Measurements from ENCODE around the gene ZFYVE21.
A peak's percentile ranks its signal among the peaks of the same experiment; 100 is the strongest.

Gene ZFYVE21

DNA sequence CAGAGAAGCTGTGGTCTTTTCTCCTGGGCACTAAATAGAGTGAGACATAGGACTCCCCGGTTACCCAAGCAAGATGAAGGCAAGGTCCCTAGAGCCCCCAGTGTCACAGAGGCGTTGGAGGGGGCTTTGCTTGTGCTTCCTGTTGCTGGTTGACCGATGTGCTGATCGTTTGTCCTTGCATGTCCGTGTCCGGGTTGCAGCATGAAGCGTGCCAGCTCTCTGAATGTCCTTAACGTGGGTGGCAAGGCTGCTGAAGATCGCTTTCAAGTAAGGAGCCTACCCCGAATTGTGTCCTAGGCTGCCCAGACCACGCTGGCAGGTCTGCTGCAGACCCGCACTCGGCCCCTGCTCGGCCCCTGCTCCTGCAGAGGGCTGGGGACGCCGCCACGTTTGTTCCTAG, 23.5 kb upstream of the ZFYVE21 start:
- DNase-seq (ENCODE audit: low spot score): no peak

GRCh38 chr14:103692871-103693270, 22.7 kb upstream of the ZFYVE21 start:
- no peak for DNase-seq (ENCODE audit: low spot score)

GRCh38 chr14:103693515-103693914, 22.1 kb upstream of the ZFYVE21 start:
- peak; percentile 58 for DNase-seq (ENCODE audit: low spot score)

DNA sequence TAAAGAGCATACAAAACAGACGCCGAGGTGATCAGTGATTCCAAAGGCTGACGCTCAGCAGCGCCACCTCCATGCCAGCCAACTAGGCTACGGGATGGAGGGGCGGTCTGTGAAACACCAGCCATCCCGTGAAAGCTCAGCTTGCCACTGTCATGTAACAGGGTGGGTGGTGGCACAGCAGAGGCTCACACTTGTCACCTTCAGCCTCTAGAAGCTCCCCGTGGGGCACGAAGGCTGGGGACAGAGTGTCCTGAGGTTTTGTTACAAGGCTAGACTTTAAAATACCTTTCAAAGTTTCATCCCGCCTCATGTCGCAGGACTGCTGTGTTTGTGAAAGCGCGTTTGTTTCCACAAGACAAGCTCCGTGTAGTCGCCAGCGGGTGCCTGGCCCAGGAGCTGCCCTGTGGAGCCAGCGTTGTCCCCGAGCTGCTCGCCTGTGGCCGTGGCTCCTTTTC, 21.0 kb upstream of the ZFYVE21 start:
- no peak for DNase-seq (ENCODE audit: low spot score)

DNA sequence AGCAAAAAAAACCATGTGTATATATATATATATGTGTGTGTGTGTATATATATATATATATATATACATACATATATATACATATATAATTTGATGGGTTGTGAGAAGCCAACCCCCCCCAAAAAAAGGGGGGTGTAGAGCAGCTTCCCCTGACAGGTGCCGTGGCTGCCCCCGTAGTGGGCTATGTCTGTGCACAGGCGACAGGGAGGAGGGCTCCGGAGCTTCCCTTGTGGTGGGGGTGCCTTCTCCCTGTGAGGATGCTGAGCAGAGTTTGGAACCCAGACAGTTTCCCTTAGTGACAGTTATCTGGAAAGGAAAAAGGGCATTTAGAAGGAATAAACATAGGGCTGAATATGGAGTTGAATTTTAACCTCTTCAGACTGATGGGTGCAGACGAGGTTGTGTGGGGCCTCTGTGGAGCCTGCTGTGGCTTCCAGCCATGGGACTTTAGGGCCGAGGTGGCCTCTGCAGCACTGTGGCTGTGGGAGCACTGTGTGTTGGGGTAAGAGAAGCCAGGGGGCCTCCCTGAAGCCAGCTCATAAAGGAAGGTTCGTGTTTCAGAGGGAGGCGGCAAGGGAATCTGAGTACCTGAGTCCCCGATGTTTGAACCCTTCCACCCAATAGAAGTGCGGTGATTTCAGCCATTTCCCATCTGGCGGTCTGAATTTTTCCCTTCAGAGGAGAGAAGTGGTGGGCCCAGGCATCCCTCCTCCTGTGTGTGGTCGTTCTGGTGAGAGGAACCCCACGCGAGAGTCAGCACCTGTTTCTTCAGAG, 20.1 kb upstream of the ZFYVE21 start:
- DNase-seq (ENCODE audit: low spot score): no peak

DNA sequence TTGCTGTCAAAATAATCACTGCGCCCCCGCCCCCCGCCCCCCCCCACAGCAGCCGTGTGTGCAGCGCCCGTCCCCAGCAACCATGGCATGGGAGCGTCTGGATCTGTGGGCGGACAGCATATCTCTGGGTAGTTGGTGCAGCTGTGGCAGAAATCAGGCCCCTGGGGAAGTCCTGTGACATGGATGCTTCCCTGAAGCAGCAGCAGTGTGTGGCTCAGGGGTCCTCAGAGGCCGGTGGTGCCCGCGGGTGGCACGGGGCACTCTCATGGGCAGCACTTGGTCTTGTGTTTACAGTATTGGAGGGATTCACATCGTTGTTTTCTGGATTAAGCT, 19.6 kb upstream of the ZFYVE21 start:
- no peak for DNase-seq (ENCODE audit: low spot score)

DNA sequence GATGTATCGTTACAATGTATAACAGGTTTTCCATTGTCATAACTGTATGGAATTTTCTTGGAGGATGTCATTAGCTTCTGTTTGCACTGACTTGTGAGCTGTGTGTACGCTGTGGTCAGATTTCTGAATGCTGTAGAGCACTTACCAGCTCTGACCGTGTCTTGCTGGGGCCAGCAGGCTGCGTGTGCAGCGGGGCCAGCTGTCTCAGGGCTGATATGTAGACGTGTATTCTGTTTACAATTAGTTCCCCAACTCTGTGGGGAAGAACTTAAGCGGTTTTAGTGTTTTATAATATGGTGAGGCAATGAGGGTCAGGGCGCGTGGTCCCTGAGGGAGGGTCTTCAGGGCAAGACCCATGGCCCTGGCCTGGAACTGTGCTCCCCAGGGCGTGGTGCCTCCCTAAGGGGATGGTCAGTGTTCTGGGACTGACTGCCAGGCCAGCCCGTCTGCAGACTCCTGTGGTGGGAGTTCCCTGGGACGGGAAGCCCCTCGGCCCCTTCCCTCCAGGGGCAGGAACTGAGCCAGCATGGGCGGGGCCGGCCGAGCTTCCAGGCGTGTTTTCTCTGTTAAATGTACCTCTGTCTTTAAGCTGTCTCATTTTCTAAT, 19.0 kb upstream of the ZFYVE21 start:
- peak; percentile 40 for DNase-seq (ENCODE audit: low spot score)

DNA sequence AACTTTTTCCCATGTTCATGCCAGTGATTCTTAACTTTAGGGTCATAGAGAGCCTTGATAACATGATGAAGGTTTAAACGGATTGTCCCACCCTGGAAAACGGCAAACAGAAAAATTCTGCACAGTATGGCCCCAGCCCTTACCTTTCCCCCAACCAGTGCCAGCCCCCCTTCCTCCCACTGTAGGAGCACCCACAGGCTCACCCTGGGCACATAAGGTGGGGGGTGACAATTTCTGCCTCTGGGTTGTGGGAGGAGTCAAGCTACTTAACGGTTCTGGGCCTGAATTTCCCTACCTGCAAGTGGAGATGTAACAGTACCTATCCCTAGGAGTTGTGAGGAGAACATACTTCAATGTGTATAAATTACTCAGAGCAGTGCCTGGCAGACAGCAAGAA, 18.4 kb upstream of the ZFYVE21 start:
- DNase-seq (ENCODE audit: low spot score): no peak

GRCh38 chr14:103697603-103698379, 17.8 kb upstream of the ZFYVE21 start:
- DNase-seq (ENCODE audit: low spot score): no peak

DNA sequence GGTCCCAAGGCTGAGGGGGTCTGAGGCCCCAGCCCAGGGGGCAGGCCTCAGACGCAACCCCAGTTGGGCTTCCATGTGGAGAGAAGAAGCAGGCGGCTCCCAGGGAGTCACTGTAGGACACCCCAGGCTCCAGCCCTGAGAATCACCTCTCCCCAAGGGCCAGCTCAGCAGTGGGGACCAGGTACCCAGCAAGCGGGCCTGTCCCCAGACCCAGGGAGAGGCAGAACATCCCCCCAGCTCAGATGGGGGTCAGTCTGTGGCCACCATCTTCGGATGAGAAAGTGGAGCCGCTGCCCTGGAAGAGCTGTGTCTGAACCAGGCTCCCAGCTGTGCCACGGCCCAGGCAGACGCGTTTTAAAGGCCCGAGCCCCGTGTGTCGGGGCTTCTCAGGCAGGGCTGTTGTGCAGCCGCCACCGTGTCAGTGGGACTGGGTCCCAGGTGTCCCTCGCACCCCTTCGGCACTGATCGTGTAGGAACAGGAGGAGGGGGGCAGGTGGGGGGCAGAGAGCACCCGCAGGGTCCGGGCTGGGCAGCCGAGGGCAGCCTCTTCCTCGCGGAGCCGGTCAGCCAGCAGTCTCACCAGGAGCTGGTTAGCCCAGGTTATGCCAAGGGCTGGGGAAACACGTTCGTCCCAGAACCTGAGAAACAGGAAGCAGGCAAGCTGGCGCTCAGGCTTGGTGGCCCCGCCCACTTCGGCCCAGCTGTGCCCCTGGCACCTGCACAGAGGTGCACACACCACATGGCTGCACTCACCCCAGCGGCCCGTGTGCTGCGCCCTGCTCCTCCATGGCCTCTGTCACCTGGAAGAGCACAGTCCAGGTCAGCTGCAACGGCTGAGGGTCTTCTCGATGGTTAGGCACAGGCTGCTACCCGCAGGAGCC, 17.0 kb upstream of the ZFYVE21 start:
- DNase-seq (ENCODE audit: low spot score): peak; percentile 58

DNA sequence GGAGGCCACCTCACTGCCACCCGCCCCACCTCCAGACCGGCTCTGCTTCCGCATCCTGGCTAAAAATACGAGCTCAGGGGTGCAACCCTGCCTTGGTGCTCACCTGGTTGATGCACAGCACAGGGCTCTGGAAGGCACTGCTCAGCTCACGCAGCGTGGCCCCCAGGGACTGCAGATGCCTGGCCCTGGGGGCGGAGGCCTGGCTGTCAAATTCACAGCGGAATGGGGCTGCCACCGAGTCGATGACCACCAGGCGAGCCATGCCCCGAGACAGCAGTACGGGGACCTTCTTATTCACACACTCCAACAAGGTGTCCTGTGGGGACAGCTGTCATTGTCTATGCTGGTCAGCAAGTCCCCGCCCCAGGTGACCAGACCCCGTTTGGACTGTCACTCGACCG, 16.3 kb upstream of the ZFYVE21 start:
- no peak for DNase-seq (ENCODE audit: low spot score)

DNA sequence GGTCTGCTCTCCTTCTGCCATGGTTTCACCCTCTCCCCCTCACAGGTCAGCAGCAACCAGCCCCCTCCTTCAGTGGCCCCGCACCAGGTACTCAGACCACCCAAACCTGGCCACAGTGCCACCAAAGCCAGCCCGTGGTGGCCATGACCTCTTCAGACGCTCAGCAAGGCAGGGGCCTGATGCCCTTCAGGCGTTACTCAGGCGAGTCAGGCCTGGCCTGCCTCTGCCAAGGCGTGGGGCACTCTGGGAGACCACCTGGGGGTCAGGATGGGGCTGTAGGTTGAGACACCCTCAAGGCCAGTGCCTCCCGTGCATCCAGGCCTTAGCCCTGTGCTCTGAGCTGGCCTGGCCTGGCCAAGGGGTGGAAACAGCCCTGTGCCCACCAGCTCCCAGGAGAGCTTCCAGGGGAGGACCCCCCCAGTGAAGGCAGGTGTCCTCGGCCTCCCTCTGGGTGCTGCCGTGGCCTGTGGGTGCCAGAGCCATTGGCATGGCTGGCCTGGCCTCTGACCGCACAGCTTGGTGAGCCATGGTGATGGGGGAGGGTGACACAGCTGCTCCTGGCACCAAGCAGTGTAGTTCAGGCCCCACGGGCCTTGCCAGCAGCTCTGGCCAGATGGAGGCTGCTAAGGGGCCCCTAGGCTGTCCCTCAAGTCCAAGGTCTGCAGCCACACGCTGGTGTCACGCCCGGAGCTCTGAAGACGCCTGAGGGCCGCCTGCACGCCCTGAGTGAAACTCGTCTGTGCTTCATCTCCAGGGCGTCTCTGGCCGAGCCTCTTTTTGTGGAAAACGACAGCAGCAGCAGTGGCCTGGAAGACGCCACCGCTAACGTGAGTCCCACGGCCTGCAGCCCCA, 15.5 kb upstream of the ZFYVE21 start:
- no peak for DNase-seq (ENCODE audit: low spot score)

DNA sequence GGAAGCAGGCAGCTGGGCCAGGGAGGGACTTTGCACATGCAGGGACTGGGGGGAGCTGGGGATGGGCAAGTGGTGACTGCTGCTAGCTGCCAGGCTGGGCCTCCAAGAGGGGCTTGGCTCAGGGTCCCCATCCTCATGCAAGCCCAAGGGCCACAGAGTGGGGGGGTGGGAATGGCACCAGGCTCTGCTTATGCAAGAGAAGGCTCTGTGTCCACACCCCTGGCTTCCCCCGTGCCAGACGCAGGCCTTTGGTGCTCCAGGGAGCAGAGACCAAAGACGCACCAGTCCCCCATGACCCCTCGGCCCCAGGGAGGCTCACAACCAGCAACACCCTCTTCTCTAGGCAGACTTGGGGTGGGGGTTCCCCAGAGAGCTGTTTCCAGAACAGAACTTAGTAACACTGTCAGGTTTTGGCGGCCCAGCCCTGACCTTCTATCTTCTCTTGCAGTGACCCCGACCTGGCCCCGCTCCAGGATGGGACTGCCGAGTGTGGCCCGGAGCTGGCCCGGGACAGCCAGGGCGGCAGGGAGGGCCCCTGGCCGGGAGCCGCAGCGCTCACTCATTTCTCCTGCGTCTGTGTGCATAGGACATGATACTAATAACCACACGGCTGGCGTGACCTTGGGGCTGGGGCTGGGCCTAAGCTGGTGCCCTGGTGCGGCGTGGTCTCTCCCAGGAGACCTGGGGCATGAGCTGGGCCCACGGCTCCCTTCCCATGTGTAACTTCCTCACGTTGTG, 14.7 kb upstream of the ZFYVE21 start:
- DNase-seq (ENCODE audit: low spot score): no peak

DNA sequence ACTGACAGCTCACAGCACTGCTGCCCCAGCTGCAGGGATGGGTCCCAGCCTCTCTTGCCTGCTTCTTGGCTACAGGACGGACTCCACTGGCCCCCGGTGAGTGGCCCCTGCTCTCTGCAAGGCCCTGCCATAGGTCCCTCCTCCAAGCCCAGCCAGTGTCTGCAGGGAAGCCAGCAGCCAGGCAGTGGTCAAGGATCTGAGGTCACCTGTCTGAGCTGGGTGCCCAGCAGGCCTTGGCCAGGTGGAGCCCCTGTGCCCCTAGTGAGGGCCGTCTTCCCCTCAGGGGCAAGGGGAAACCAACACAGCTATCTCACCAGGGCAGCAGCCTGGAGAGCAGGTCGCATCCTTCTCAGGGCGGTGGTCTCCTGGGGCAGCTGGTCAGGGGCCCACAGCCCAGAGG, 13.5 kb upstream of the ZFYVE21 start:
- no peak for DNase-seq (ENCODE audit: low spot score)

DNA sequence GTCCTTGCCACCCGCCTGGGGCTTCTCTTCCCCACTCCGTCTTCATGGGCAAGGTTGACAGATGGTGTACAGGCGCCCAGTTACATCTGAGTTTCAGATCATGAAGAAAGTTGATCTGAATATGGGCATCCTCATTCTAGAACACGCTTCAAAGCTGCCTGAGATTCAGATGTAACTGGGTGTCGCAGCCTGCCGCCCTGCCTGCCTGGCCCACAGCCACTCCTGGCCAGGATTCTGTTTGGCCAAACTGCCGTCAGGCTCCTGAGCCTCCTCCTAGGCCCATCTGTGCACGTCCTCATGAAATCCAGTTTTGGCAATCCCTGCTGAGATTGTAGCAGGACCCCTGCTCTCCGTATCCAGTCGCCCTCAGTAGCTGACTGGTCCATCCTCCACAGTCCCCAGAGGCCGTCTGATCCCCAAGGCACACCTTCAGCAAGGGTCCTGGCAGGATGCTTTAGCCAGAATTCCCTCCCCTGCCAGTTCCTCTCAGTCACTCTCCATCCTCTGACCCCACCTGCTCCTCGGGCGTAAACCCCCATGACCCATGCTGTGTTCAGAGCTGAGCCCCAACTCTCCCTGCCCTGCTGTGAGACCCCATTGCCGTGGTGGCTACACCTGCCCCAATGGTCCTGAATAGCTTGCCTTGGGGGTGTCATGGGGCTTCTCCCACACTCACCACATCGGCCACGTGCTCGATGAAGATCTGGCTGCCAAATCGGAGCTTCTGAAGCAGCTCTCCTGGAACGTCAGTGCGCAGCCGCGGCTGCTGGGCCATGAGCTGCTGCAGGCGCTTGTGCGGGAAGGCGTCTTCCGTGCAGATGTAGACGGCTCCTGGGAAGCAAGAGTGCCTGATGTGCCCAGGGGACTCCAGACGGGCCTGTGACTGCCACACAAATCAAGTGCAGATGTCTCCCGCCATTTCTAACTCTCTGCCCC, 12.8 kb upstream of the ZFYVE21 start:
- DNase-seq (ENCODE audit: low spot score): no peak

DNA sequence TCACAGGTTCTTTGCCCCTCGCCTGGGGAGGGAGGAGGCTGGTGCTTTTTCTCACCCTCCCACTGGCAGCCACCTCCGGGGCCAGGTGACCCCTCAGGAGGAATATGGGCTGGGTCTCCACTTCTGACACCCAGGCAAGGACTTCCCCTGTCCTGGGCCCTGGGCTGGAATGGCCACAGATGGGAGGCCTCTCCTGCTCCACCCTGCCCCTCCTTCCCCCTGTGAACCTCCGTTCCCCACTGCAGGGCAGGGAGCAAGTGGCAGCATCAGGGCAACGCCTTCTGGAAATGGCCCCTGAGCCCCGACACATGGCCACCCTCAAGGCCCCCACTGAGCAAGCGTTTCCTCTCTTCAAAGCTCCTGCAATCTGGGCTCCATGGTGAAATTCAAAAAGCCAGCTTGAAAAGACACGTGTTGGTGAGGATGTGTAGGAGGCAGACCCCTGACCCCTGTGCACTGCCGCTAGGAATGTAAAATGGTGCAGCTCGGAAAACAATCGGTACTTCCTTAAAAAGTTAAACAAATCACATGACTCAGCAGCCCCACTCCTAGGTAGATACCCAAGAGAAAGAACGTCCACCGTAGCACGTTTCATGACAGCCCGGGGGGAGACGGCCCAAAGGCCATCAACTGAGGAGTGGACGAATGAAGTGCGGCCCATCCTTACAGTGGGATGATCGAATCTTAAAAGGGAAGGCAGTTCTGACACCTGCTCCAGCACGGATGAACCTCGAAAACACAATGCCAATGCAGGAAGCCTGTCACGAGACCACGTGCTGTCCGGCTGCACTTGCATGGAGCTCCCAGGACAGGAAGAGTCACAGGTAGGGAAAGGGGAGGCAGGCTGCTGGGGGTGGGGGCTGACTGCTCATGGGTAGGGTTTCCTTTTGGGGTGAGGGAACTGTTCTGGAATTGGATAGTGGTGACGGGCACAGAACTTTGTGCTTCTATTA, 11.9 kb upstream of the ZFYVE21 start:
- DNase-seq (ENCODE audit: low spot score): no peak

DNA sequence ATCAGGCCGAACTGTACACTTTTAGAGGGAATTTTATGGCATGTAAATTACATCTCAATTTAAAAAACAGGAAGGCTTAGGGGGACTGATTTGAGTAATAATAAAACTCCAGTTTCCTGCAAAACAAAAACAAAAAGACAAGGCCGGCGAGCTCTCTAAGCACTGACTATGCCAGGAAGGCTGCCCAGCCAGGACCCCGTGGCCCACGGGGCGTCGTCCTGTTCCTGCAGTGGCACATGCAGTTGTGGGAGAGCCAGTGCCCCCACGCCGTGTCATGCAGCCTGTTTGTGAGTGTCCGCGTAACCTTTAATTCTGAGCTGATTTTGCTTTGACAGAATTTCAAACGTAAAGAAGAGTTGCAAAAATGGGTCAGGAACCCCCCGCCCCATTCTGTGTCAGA, 10.9 kb upstream of the ZFYVE21 start:
- no peak for DNase-seq (ENCODE audit: low spot score)

DNA sequence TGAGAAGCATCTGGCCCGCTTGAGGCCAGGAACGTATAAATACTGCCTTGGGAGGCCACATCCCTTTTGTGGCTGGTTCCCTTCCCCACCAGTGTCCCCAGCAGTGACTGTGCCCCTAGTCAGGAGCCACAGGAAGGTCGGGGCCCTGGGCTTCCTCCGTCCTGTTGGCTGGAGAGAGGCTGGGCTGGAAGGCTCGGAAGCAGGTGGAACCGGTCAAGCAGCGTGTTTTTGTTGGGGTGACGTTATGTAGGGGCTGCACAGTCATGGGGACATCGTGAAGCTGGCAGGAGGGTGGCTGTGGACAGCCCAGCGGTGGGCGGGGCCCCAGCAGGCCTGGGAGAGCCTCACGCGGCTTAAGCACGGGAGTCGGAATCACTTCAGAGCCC, 10.5 kb upstream of the ZFYVE21 start:
- DNase-seq (ENCODE audit: low spot score): no peak

Data from iPS-NIHi11 (cell line).